Adrenal gland (tissue), 12 donors: ENCODE measurements around the gene SH3GLB2. TPM values are rescaled to one million over a fixed set of nuclear protein-coding genes. Genes with fewer than 3 reads are reported as not detected.

Experiments
- DNase-seq, 7 donors: peaks; one replicate each; pipeline ENCODE4 v3.0.0-alpha.2; 2019 to 2020
- H3K27ac ChIP-seq, 5 donors: fragments of 200-600 bp; sonication (generic) in 4 of 5; 1 replicate in 3 of 5; 2 replicates in 2 of 5; pipeline versions ENCODE4 v1.5.1 to v1.8.0; 2016 to 2020; ENCODE audit warnings: mild to moderate bottlenecking in 1 of 5
- H3K27me3 ChIP-seq: fragments of 200-600 bp; 2 replicates; pipeline ENCODE4 v1.8.0; 2021
- H3K36me3 ChIP-seq, 2 donors: fragments of 200-600 bp; replicated peaks in 1 of 2; 1 replicate in 1 of 2; 2 replicates in 1 of 2; pipeline versions ENCODE4 v1.5.1 to v1.8.0; 2018 to 2022
- H3K4me1 ChIP-seq, 2 donors: fragments of 200-600 bp; replicated peaks in 1 of 2; 1 replicate in 1 of 2; 2 replicates in 1 of 2; pipeline versions ENCODE4 v1.5.1 to v1.8.0; 2018 to 2021
- H3K4me3 ChIP-seq, 4 donors: fragments of 200-600 bp; sonication (generic) in 3 of 4; one replicate each; pipeline ENCODE4 v1.5.1; 2016 to 2018
- H3K9me3 ChIP-seq, 3 donors: fragments of 200-600 bp; sonication (generic) in 1 of 3; replicated peaks in 1 of 3; 1 replicate in 2 of 3; 2 replicates in 1 of 3; pipeline versions ENCODE4 v1.5.1 to v1.8.0; 2016 to 2021
- POLR2A ChIP-seq, 2 donors: fragments of 450-650 bp; IDR thresholded peaks; one replicate each; pipeline ENCODE4 v1.6.1; 2017; ENCODE audit warnings: antibody characterized with exemption in 2 of 2, mild to moderate bottlenecking in 2 of 2, moderate library complexity in 1 of 2
- WGBS, 4 donors: extraction: QIAGEN DNeasy Blood & Tissue Kit in 2 of 4; methylation state at CpG; one replicate each; pipeline versions ENCODE4 v1.1.5 to v1.1.7; 2013 to 2017; 5-methylcytosine and 5-hydroxymethylcytosine counted together
- intact Hi-C, 2 donors: fragments of 100-400 bp; cut with DNase I; formaldehyde crosslinking; loops; one replicate each; pipeline versions ENCODE4 v1.14.1 to v1.15.0; 2022 to 2023
- polyA plus RNA-seq, 3 donors: library from polyadenylated mRNA; stranded (reverse); fragments of 200-250 nt in 2 of 3; fragments of 350-450 nt in 1 of 3; fragmentation: Illumina TruSeq in 1 of 3; extraction: RNeasy Lipid Tissue Mini Kit (QIAGEN cat#74804) in 1 of 3; gene quantifications; one replicate each; pipeline ENCODE4 v1.2.3, GENCODE V29; 2013 to 2014
- total RNA-seq, 9 donors: library from RNA; depleted of rRNA in 4 of 9; stranded (reverse); fragments of >200 nt in 4 of 9; fragments of 120-200 nt in 1 of 9; fragmentation: NEBNext Ultra II Directional in 1 of 9; extraction: Animal tissue kit (Norgen Biotek cat#: 25700) in 1 of 9; gene quantifications; one replicate each; pipeline versions ENCODE4 v1.1.0 to v1.2.4, GENCODE V29; 2013 to 2023
- TF ChIP-seq, protein P1 (sequence below), 6 experiments: fragments of 450-650 bp in 4 of 6; fragments of 200-600 bp in 2 of 6; sonication (generic) in 1 of 6; IDR thresholded peaks; 1 replicate in 5 of 6; 2 replicates in 1 of 6; pipeline versions ENCODE4 v1.5.1 to v1.8.0; 2016 to 2021; ENCODE audit warnings: antibody characterized with exemption in 6 of 6, mild to moderate bottlenecking in 2 of 6, moderate library complexity in 1 of 6
- donor health status: healthy with polysubstance abuse.
- donor health status: Bipolar disorder and iron deficiency.
- donor health status: DM: yes; HTN: yes; CAD: no.
- donor health status: DM: no; HTN: no; CAD: no.
- donor health status: DM: no; HTN: no; CAD: no.
- donor health status: DM: yes; HTN: yes; CAD: no.

Gene SH3GLB2
- total and polyA plus RNA-seq, 12 donors, result 26.1 to 301 (median 112) TPM

- no peaks in the 10 kb centered on the region for H3K27me3 ChIP-seq
- peak overlapping the region in 3 of 5 donors; percentile 14 to 77 (median 51) for H3K27ac ChIP-seq
These were observed 20.2 kb downstream of the SH3GLB2 start for GRCh38 chr9:129007766-129008468.

DNA sequence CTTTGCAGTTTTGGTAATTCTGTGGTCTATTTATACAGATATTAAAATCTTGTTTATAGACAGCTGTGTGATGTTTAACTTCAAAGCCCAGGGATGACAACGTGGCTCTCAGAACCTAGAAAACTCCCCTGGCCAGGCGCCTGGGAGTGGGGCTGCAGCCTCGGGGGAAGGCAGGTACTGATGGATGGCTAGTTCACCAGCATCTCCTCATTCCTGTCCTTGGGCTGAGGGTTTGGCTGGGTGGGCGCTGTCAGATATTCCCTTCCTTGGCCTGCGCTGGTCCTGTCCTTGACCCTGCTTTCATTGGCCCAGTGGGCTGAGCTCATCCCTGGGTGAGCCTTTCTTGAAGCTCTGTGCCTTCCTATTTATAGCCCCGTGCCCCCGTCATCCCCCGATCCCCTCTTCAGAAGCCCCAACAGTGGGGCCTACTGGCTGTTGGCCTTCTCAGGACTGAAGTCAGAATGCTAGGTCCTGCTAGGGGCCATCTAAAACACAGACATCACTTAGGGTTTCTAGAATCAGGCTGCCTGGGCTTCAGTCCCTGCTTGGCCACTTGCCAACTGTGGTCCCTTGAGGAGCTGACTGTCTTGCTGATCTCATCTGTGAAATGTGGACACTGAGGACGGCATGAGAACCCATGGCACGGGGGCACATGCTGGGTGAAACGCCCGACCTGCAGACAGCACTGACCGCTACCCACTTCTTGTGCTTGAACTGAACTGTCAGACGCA, 20.9 kb downstream of the SH3GLB2 start:
- H3K27me3 ChIP-seq, result no peaks in the 10 kb centered on the region
- peaks cover 0 to 49% of the 10 kb centered on the region in 2 donors for H3K36me3 ChIP-seq
- H3K9me3 ChIP-seq, result no peaks in the 10 kb centered on the region
- peaks cover 11 to 39% of the 10 kb centered on the region in 2 donors for H3K4me1 ChIP-seq
- DNase-seq, result peak; percentile 22 to 78 (median 56)
- 53 to 69% (median 58%) methylated on average over 9 to 14 of the region's 14 CpGs for WGBS, 4 donors
- H3K4me3 ChIP-seq, result no peak overlapping the region
- TF ChIP-seq POLR2A (IDR thresholded peaks at IDR 0.05), result no peak
- TF ChIP-seq, protein P1, sequence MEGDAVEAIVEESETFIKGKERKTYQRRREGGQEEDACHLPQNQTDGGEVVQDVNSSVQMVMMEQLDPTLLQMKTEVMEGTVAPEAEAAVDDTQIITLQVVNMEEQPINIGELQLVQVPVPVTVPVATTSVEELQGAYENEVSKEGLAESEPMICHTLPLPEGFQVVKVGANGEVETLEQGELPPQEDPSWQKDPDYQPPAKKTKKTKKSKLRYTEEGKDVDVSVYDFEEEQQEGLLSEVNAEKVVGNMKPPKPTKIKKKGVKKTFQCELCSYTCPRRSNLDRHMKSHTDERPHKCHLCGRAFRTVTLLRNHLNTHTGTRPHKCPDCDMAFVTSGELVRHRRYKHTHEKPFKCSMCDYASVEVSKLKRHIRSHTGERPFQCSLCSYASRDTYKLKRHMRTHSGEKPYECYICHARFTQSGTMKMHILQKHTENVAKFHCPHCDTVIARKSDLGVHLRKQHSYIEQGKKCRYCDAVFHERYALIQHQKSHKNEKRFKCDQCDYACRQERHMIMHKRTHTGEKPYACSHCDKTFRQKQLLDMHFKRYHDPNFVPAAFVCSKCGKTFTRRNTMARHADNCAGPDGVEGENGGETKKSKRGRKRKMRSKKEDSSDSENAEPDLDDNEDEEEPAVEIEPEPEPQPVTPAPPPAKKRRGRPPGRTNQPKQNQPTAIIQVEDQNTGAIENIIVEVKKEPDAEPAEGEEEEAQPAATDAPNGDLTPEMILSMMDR (IDR thresholded peaks at IDR 0.05), result peak in 2 of 6 experiments; percentile 3 to 4
- peak overlapping the region in 4 of 5 donors; percentile 14 to 77 (median 48) for H3K27ac ChIP-seq
- intact Hi-C loops, result no loop called here

More at GRCh38 chr9:129007766-129008468, 20.2 kb downstream of the SH3GLB2 start:
- peaks cover 11 to 39% of the 10 kb centered on the region in 2 donors for H3K4me1 ChIP-seq
- peaks cover 0 to 49% of the 10 kb centered on the region in 2 donors for H3K36me3 ChIP-seq
- no peak for TF ChIP-seq POLR2A (IDR thresholded peaks at IDR 0.05)
- TF ChIP-seq, protein P1 (IDR thresholded peaks at IDR 0.05), result no peak
- H3K9me3 ChIP-seq, result no peaks in the 10 kb centered on the region
- no peak for DNase-seq
- 64 to 73% (median 68%) methylated on average over 15 to 18 of the region's 18 CpGs for WGBS, 4 donors
- H3K4me3 ChIP-seq, result no peak overlapping the region
- intact Hi-C loops, result no loop called here

- H3K4me1 ChIP-seq, result peaks cover 11 to 39% of the 10 kb centered on the region in 2 donors
- H3K27ac ChIP-seq, result peak overlapping the region in 4 of 5 donors; percentile 50 to 77 (median 60)
- peaks cover 0 to 51% of the 10 kb centered on the region in 2 donors for H3K36me3 ChIP-seq
- peak in 1 of 2 donors; percentile 10 for TF ChIP-seq POLR2A (IDR thresholded peaks at IDR 0.05)
- TF ChIP-seq, protein P1 (IDR thresholded peaks at IDR 0.05), result peak; percentile 66 to 83 (median 78)
- no peaks in the 10 kb centered on the region for H3K9me3 ChIP-seq
- no peaks in the 10 kb centered on the region for H3K27me3 ChIP-seq
- WGBS, 4 donors, result 53 to 59% (median 56%) methylated on average over 17 to 21 of the region's 21 CpGs
- DNase-seq, result peak; percentile 72 to 92 (median 83)
- intact Hi-C loops, result no loop called here
- H3K4me3 ChIP-seq, result no peak overlapping the region
These were observed 21.6 kb downstream of the SH3GLB2 start for GRCh38 chr9:129006328-129007034.
